GM19395 (cell line): ENCODE results near the gene PNMA8B.
"Not testable (repeated sequence)": the region's sequence is repeated elsewhere in the genome, so short reads cannot be mapped to it uniquely, and the experiment has no call there.

ENCODE experiments used
- ATAC-seq: cut with Tn5 transposase; IDR thresholded peaks from one replicate; pipeline ENCODE4 v1.9.1; 2021; ENCODE audit warnings: mild to moderate bottlenecking, moderate library complexity; ENCODE audit not compliant: unreplicated experiment

PNMA8B gene

DNA sequence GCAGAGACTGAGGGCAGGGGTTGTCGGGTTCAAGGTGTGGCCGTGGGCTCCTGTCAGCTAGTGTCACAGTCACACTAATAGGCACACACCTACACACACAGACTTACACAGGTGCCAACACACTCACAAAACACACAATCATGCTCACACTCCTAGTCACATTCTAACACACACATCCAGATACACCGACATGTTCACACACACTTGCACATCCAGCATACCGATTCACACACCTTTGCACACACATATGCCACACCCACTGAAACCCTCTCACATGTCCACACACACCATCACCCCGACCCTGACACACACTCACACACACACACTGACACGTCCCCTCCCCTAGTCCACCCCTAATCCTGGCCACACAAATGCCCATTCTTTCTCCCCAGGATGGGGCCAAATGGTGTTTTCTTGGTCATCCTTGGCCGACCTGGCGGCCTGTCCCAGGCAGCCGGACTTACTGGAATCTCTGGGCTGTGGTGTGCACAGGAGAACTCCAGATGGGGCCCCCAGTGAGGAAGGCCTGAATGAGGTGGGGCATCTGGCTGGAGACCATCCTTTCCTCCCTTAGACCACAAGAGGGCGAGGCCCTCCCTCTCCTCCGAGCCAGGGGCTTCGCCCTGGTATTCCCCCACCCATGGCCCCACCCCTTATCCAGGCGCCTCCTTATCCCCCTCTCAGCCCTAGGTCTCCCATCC lies 19.1 kb upstream of the PNMA8B start:
- ATAC-seq: no peak

DNA sequence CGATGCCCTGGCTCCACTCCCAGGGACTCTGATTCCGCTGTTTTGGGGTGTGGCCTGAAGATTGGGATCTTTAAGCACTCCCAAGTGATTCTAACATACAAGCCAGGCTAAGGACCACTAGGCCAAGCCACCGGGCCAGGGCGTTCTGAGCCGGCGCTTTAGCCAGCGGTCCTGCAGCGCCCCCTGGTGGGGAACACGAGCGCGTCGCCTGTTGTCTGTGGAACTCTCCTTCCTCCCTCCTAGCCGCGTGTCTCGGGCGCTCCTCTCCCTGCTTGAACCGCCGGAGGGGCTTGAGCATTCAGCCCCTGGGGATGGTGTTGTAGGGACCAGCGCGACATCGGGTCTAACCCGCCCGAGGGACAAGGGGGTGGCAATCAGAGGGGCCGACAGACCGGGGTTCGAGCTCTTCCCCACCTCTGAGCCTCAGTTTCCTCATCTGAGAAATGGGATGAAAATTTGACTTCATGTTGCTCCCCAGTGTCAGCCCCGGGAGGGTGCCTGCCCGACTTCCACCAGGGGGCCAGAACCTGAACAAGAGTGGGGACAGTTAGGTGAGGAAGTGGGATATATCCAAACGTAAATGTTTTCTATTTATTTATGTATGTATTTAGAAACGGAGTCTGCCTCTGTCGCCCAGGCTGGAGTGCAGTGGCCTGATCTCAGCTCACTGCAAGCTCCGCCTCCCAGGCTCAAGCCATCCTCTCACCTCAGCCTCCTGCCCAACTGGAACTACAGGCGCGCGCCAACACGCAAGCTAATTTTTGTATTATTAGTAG lies 18.0 kb upstream of the PNMA8B start:
- ATAC-seq: no peak

DNA sequence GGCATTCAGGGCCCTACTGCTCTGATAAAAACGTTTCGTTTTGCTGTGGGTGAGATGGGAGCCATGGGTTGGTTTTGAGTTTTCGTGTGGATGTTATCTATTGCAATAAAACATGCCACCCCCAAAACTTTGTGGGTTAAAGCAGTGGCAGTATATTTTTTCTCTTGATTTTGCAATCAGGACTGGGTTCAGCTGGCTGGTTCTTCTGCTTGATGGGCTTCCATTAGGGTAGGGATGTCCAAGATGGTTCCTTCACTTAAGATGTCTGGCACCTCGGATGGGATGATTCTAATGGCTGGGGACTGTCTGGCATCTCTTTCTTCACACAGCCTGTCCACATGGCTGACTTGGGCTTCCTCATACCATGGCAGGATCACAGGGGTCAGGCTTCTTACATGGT lies 15.6 kb upstream of the PNMA8B start:
- no peak for ATAC-seq

DNA sequence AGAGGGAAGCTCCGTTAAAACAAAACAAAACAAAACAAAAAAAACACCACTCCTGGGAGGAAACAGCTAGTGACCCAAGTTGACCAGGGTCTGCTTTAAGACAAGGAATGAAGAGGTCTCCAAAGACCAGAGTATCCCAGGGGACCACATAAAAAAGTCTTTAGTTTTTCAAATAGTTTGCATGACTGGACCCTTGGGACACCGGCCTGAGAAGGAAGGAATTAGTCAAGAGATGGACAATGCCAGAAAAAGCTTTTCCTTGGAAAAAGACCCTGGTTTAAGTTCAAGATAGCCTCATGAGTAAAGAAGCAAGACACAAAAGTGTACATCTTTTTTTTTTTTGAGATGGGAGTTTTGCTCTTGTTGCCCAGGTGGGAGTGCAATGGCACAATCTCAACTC lies 12.5 kb upstream of the PNMA8B start:
- no peak for ATAC-seq

DNA sequence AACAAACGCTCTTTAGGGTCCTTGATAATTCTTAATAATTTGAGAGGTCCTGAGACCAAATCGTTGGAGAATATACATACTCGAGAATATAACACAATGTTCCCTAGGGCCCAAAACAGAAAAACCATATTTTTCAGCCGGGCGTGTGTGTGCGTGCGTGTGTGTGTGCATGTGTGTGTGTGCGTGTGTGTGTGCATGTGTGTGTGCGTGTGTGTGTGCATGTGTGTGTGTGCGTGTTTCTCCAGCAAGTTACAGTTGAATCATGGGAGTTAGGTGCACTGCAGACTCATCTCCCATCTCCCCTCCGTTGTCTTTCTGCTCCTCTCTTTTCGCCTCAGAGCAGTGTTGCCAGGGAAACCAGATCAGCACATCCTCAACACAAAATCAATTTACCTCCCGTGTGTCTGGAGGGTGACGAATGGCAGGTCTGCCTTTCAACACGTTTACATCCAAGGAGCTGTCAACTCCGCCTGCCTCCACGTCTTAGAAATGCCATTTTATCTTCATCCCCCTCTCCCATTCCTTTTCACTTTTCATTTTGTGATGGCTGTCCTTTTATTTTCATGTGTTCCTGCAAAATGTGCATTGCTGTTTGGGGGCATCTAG lies 8.3 kb upstream of the PNMA8B start:
- no peak for ATAC-seq

DNA sequence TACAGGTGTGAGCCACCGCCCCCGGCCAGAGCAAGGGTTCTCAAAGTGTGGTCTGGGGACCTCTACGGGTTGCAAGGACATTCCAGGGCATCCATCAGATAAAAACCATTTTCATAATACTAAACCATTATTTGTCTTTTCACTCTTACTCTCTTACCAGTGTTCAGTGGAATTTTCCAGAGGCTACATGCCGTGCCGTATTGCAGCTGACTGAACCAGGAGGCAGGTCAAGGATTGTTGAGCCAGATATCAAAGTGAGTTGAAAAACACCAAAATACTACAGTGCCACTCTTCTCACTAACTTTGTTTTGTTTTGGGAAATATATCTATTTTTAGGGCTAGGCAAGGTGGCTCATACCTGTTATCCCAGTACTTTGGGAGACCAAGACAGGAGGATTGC lies 7.2 kb upstream of the PNMA8B start:
- no peak for ATAC-seq

DNA sequence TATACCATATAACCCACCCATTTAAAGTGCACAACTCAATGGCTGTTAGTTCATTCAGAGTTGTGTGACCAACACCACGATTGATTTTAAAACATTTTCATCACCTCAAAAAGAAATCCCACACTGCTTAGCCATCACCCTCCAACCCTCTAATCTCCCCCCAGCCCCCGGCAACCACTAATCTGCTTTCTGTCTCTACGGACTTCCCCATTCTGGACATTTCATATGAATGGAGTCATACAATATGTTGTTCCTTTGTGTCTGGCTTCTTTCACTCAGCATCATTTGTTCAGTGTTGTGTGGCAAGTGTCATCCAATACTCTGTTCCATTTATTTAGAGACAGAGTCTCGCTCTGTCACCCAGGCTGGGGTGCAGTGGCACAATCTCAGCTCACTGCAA lies 4.0 kb upstream of the PNMA8B start:
- ATAC-seq: no peak

DNA sequence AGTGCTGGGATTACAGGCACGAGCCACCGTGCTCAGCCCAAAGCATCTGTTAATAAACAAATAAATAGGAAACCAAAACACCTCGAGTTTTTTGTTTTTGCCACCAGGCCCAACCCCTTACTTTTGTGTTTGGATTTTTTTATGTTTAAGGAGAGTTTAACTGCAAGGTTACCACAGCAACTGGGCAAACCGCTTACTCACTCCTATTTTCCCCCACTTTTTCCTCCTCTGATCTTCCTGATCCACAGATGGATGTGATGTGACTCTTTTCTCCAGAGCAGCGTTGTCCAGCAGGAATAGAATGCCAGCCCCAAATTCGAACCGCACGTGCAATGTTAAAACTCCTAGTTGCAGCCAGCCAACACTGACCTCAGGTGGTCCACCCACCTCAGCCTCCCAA lies 2.1 kb upstream of the PNMA8B start:
- no peak for ATAC-seq

DNA sequence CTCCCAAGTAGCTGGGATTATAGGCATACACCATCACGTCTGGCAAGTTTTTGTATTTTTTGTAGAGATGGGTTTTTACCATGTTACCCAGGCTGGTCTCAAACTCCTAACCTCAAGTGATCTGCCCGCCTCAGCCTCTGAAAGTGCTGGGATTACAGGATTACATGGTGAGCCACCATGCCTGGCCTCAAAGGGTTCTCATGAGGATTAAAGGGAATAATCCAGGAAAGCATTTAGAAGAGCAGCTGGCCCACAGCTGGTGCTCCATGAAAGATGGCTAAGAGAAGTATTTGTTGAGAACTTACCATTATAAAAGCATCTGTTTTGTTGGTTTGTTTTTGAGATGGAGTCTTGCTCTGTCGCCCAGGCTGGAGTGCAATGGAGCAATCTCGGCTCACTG lies 1.2 kb upstream of the PNMA8B start:
- ATAC-seq: not testable (repeated sequence)

DNA sequence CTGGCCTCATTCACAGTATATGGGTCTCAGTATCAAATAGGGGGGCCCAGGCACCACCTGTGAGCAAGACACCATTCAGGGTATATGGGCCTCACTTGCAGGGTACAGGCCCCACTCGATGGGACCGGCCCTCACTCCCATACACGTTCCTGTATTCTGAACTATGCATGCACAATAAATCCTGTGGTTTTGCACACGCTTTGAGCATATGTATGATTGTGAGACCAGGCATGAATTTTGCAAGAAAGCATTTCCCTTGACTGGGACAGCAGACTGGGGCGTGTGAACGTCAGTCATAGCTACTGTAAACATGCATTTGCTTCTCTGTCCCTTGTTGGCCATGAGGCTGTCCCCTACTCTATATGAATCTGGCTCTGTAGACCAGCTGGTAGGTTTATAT lies 637 bp upstream of the PNMA8B start:
- no peak for ATAC-seq

DNA sequence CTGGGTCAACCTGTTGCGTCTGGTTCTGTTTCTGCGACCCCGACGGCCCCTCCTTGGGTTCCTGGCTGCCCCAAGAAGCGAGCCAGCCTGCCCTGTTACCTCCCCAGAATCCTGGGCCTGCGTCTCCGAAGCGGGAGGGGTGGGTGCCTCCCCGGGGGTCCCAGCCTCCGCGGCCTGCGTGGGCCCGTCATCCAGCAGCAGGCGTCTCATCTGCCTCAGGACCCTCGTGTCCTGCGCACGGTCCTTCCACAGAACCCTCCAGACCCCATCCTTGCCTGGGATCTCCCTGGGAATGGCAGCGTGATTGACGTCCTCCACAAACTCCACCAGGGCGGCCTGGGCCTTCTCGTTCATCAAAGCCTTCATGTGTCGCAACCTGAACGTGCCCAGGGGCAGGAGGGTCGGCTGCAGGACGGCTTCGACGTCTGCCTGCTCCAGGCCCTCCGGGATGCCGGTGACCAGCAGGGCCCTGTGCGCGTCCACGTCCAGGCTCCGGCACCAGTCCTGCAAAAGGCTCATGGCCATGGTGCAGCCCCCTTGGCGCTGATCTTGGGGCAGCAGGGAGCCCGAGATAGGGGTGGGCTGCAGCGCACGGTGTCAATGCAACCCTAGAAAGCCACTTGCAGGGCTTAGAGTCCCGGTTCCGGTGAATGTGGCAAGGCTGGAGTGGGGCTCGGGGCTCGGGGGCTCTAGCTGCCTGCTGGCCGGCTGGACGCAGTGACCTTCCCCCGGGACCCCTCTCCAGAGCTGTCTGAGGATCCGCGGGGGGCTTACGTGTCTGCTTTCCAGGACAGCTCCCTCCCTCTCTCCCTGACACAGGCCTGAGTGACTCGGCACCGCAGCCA lies 504 bp downstream of the PNMA8B start:
- ATAC-seq: no peak

DNA sequence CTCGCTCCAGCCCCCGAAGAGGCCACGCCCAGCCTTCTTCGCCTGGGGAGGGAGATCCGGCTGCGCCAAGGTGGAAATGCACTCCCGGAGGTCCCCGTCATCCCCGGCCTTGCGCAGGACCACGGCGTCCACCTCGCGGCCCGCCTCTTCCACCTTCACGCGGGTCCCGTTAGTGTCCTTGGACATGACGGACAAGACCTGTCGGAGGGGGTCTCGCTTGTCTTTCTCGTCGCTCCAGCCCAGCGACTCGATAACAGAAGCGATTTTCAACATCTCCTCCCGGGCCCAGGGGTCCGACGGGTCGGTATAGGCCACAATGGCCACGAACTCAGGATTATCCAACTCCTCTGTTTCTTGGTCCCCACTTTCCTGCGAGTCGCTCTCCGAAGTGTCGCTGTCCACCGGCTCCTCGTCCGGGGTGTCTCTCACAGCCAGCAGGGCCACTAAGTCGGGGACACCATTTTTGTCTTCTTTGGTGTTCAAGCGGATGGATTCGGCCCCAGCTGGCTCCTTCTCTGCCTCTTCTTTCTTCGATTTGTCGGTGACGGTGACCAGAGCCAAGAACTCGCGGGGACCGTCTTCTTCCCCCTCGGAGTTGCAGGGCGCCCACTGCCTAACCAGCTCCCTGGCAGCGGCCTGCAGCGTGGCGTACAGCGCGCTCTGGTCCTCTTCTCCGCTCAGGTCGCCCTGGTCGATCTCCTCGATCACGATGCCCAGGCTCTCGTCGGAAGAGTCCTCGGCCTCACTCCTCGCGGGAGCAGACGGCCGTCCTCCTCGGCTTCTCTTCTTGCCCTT lies 1.3 kb downstream of the PNMA8B start:
- no peak for ATAC-seq

DNA sequence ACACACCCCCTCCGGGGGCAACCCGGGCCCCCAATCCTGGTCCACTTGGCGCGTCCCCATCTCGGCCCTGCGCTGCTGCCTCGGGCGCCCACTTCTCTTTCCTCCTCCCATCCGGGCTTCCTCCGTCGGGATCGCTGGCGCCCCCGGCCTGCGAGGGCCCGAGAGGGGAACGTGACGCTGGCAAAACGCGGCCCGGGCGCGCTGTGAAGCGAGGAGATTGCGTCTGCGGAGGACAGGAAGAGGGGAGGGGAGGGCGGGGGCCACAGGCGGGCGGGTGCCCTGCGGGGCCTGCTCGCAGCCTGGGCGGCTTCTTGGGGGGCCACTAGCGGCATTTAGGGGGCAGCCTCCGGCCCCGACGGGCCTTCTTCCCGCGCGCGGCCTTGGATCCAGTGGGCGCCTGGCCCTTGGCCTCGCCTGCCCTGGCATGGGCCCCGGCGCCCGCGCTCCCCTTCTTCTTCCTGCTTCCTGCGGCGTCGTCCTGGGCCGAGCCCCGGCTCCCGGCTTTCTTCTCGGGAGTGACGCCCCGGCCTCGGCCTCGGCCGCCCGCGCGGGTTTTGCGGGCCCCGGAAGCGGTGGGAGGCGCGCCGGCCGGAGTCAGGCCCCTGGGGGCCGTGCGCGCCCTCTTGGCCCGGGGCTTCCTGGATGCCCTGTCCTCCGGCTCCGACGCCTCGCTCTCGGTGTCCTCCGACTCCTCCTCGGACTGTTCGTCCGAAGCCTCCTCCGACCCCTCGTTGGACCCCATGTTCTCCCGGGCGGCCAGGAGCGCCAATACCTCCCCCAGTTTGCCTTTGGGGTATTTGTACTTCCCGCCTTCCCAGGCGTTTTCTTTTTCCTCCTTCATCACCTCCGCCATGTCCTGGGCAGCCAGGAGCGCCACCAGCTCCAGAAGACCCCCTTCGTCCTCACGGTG lies 2.2 kb downstream of the PNMA8B start:
- ATAC-seq: no peak

DNA sequence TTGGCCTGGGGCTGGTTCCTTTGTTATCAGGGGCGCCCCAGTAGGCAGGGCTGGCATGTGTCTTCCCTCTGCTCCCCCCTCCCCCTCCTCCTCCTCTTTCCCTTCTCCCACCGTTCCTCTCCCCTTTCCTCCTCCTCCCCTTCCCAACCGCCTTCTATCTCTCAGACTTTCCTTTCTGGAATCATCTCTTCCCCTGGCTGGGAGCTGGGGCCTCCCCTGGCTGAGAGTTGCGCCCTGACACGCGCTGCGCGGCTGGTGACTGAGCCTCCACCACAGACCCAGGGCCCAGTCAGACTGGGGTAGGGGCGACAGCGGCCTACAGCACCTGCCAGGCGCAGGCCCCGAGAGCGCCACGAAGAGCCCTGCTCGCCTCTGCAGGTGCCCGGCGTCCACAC lies 2.8 kb downstream of the PNMA8B start:
- no peak for ATAC-seq

DNA sequence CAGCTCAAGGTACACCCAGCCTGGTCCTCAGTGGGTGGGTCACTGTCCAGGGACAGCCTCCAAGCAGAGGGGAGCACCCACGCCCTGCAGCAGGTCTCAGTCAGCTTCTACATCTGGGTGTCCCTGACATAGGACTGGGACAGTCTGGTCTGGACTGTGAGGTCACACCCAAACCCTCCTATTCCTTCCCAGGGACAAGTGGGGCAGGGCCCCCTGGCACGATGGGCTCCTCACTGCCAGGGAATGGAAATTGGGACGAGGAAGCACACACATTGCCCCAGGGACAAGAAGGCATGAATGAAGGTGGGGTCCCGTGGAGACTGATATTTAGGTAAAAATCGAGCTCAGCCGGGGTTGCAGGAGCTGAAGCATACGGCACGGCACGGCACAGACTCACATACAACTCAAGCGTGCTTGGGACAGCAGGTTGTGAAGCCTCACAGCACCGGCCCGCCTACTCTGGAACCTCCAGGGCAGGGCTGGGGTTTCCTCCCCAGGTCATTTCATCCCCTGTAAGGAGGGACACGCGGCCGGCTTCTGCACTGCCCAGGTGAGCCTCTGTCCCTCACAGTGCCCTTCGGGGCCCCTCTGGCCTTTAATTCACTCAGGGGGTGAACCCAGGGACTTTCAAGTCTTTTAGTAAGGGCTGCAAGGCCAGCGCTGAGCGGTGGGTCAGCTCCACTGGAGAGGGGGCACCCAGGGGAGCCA lies 3.5 kb downstream of the PNMA8B start:
- ATAC-seq: no peak

DNA sequence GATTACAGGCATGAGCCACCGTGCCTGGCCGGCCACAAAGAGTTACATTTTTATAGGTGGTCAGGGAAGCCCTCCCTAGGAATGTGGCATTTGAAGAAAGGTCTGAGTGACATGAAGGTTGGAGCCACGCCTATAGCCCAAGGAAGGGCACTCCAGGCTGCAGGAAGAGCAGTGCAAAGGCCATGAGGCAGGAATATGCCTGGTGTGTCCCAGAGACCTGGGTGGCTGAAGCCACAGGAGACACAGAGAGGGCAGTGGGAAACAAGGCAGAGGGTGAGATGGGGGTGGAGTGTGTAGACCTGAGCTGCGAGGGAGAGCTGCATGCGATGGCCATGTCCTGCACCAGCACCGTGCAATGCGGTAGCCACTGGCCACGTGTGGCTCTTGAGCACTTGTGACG lies 4.9 kb downstream of the PNMA8B start:
- ATAC-seq: no peak

DNA sequence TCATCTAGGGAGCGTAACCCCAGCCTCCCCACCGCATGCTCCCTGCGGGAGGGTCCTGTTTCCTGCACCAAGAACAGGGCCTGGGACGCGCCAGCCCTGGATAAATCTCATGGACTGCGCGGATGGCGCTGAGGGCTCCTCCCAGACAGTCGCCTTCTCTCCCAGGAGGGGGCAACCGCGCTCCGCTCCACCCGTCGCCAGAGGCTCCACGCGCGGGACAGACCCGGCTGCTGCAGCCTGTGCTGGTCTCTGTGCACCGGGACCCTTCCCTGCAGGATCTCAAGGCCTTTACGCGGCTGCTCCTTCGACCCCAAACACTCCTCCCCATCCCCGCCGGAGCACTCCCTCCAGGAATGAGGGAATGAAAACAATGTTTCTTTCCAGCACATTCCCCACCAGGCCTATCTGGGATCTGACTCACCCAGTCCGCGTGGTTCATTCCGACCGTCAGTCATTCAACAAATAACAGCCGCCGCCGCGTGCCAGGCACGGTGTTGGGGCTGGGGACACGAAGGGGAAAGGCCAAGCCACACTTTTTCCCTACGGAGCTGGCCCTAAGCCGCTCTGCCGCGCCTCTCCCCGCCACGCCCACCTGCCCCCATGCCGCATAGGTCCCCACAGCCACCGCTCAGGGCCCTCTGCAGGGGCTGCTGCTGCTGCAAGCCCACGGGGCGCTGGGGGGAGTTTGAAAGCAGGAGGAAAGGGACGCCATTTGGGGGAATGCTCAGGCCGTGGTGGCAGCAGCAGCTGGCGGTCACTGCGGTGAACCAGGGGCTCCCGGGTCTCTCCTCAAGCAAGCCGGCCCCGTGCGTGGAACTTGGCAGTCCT lies 6.0 kb downstream of the PNMA8B start:
- no peak for ATAC-seq

DNA sequence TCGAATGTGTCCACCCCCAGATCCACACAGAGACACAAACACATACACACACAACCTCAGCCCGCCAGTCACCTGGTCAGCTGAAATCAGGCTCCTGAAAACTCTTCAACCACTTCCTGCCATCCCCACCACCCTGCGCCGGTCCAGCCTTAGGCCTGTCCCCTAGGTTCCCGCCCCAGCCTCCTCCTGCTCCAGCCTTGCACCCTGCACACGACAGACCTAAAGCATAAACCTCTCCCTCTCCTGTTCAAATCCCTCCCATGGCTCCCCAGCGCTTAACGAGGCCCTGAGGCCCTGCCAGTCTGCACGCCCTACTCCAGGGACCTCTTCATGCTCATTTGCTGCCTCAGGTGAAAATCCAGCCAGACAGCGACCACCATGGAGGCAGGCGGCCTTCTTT lies 7.1 kb downstream of the PNMA8B start:
- ATAC-seq: no peak
